ENCODE results near the gene RER1. TPM values are rescaled to one million over a fixed set of nuclear protein-coding genes. Genes with fewer than 3 reads are reported as not detected.

RER1 gene
- total RNA-seq, 1 donor from 2014 or later: 197 TPM

GRCh38 chr1:2408456-2408855 is 16.8 kb downstream of the RER1 start:
- DNase-seq (ENCODE audit: low read depth) (no peak), FAIRE-seq (no peak)
- H3K36me3 Mint-ChIP-seq (ENCODE audit: low read depth, unreplicated experiment): peaks cover 2% of the 10 kb centered on the region
- no peaks in the 10 kb centered on the region for H3K27me3 Mint-ChIP-seq (ENCODE audit: low read depth, unreplicated experiment)
- Histone ChIP-seq H4K20me1 (ENCODE audit: insufficient read depth, low read length) (peaks cover 15% of the 10 kb centered on the region), H3K79me2 (ENCODE audit: insufficient read depth, low read length) (peaks cover 19% of the 10 kb centered on the region), H3K9me3 (ENCODE audit: insufficient read depth, low read depth, low read length) (no peaks in the 10 kb centered on the region), H3K9ac (ENCODE audit: low read length) (no peak overlapping the region), H3K27ac (ENCODE audit: low read depth, low read length) (no peak overlapping the region), H3K4me2 (ENCODE audit: low read length) (no peak overlapping the region), H3K4me1 (ENCODE audit: insufficient read depth, low read length) (peaks cover 32% of the 10 kb centered on the region), H3K36me3 (ENCODE audit: insufficient read depth, low read length) (peaks cover 11% of the 10 kb centered on the region), H2AFZ (ENCODE audit: low read depth, low read length) (no peak overlapping the region), H3K4me3 (ENCODE audit: insufficient read depth, low read depth, low read length) (no peak overlapping the region), H3K27me3 (ENCODE audit: insufficient read depth, low read length) (no peaks in the 10 kb centered on the region)
- H3K9me3 Mint-ChIP-seq (ENCODE audit: unreplicated experiment): no peaks in the 10 kb centered on the region
- peaks cover 8% of the 10 kb centered on the region for H3K4me1 Mint-ChIP-seq (ENCODE audit: low read depth, unreplicated experiment)
- no peak overlapping the region for H3K4me3 Mint-ChIP-seq (ENCODE audit: unreplicated experiment)
- TF ChIP-seq EZH2 (IDR thresholded peaks at IDR 0.05; ENCODE audit: insufficient read depth, low read length) (no peak), CTCF (IDR thresholded peaks at IDR 0.05; ENCODE audit: insufficient read depth, low read depth, low read length) (no peak)
- no peak overlapping the region for H3K27ac Mint-ChIP-seq (ENCODE audit: unreplicated experiment)

- Histone ChIP-seq H3K4me3 (ENCODE audit: insufficient read depth, low read depth, low read length) (no peak overlapping the region), H3K79me2 (ENCODE audit: insufficient read depth, low read length) (peaks cover 18% of the 10 kb centered on the region), H3K4me2 (ENCODE audit: low read length) (no peak overlapping the region), H3K4me1 (ENCODE audit: insufficient read depth, low read length) (peaks cover 35% of the 10 kb centered on the region), H3K9ac (ENCODE audit: low read length) (no peak overlapping the region), H3K27me3 (ENCODE audit: insufficient read depth, low read length) (no peaks in the 10 kb centered on the region), H3K27ac (ENCODE audit: low read depth, low read length) (no peak overlapping the region), H2AFZ (ENCODE audit: low read depth, low read length) (no peak overlapping the region), H3K9me3 (ENCODE audit: insufficient read depth, low read depth, low read length) (no peaks in the 10 kb centered on the region), H4K20me1 (ENCODE audit: insufficient read depth, low read length) (peaks cover 15% of the 10 kb centered on the region), H3K36me3 (ENCODE audit: insufficient read depth, low read length) (peaks cover 8% of the 10 kb centered on the region)
- Mint-ChIP-seq H3K27me3 (ENCODE audit: low read depth, unreplicated experiment) (no peaks in the 10 kb centered on the region), H3K4me3 (ENCODE audit: unreplicated experiment) (no peak overlapping the region), H3K36me3 (ENCODE audit: low read depth, unreplicated experiment) (peaks cover 2% of the 10 kb centered on the region), H3K4me1 (ENCODE audit: low read depth, unreplicated experiment) (peaks cover 8% of the 10 kb centered on the region), H3K9me3 (ENCODE audit: unreplicated experiment) (no peaks in the 10 kb centered on the region), H3K27ac (ENCODE audit: unreplicated experiment) (no peak overlapping the region)
- no peak for FAIRE-seq
- DNase-seq (ENCODE audit: low read depth): no peak
- TF ChIP-seq EZH2 (IDR thresholded peaks at IDR 0.05; ENCODE audit: insufficient read depth, low read length) (no peak), CTCF (IDR thresholded peaks at IDR 0.05; ENCODE audit: insufficient read depth, low read depth, low read length) (no peak)
These were observed 17.2 kb downstream of the RER1 start for GRCh38 chr1:2408859-2409276.

- Histone ChIP-seq H3K27me3 (ENCODE audit: insufficient read depth, low read length) (no peaks in the 10 kb centered on the region), H3K4me3 (ENCODE audit: insufficient read depth, low read depth, low read length) (no peak overlapping the region), H2AFZ (ENCODE audit: low read depth, low read length) (no peak overlapping the region), H3K9me3 (ENCODE audit: insufficient read depth, low read depth, low read length) (no peaks in the 10 kb centered on the region), H3K4me1 (ENCODE audit: insufficient read depth, low read length) (peaks cover 39% of the 10 kb centered on the region), H3K36me3 (ENCODE audit: insufficient read depth, low read length) (peaks cover under 1% of the 10 kb centered on the region), H4K20me1 (ENCODE audit: insufficient read depth, low read length) (peaks cover 15% of the 10 kb centered on the region), H3K4me2 (ENCODE audit: low read length) (no peak overlapping the region), H3K27ac (ENCODE audit: low read depth, low read length) (no peak overlapping the region), H3K79me2 (ENCODE audit: insufficient read depth, low read length) (peaks cover 18% of the 10 kb centered on the region), H3K9ac (ENCODE audit: low read length) (no peak overlapping the region)
- Mint-ChIP-seq H3K9me3 (ENCODE audit: unreplicated experiment) (no peaks in the 10 kb centered on the region), H3K36me3 (ENCODE audit: low read depth, unreplicated experiment) (peaks cover 2% of the 10 kb centered on the region), H3K27me3 (ENCODE audit: low read depth, unreplicated experiment) (no peaks in the 10 kb centered on the region), H3K4me3 (ENCODE audit: unreplicated experiment) (no peak overlapping the region), H3K4me1 (ENCODE audit: low read depth, unreplicated experiment) (peaks cover 13% of the 10 kb centered on the region), H3K27ac (ENCODE audit: unreplicated experiment) (no peak overlapping the region)
- TF ChIP-seq EZH2 (IDR thresholded peaks at IDR 0.05; ENCODE audit: insufficient read depth, low read length): no peak
- no peak for TF ChIP-seq CTCF (IDR thresholded peaks at IDR 0.05; ENCODE audit: insufficient read depth, low read depth, low read length)
- DNase-seq (ENCODE audit: low read depth) (no peak), FAIRE-seq (no peak)
These were observed 18.1 kb downstream of the RER1 start for GRCh38 chr1:2409745-2410144.
